HT1080 (cell line): ENCODE data around the gene CHDH. TPM values are rescaled to one million over a fixed set of nuclear protein-coding genes. Genes with fewer than 3 reads are reported as not detected.
A peak's percentile ranks its signal among the peaks of the same experiment; 100 is the strongest.

Experiments
- DNase-seq: peaks from one replicate; pipeline ENCODE4 v3.0.0-alpha.2; 2015; ENCODE audit warnings: low read depth
- total RNA-seq: library from RNA; depleted of rRNA; stranded (reverse); fragments of >200 nt; shearing (Covaris generic); gene quantifications from 2 replicates; pipeline ENCODE4 v1.2.3, GENCODE V29; 2014

Gene CHDH
- total RNA-seq, 1 experiment from 2014 or later: not detected

GRCh38 chr3:53850895-53851294, 4.7 kb upstream of the CHDH start:
- DNase-seq: no peak

GRCh38 chr3:53849916-53850315, 3.7 kb upstream of the CHDH start:
- no peak for DNase-seq

GRCh38 chr3:53846851-53847155, 584 bp upstream of the CHDH start:
- DNase-seq: no peak

GRCh38 chr3:53845881-53846133, 412 bp downstream of the CHDH start:
- no peak for DNase-seq

- DNase-seq: no peak
Measured at GRCh38 chr3:53845103-53845880, 927 bp downstream of the CHDH start.

- no peak for DNase-seq
Measured at GRCh38 chr3:53844262-53845102, 1.7 kb downstream of the CHDH start.

- DNase-seq: no peak
Measured at GRCh38 chr3:53843195-53844177, 2.7 kb downstream of the CHDH start.

GRCh38 chr3:53842436-53843194, 3.6 kb downstream of the CHDH start:
- DNase-seq: peak; percentile 35

- no peak for DNase-seq
Measured at GRCh38 chr3:53841296-53841695, 4.9 kb downstream of the CHDH start.

GRCh38 chr3:53837331-53837730, 8.9 kb downstream of the CHDH start:
- DNase-seq: peak; percentile 14

- DNase-seq: no peak
Measured at GRCh38 chr3:53836084-53836872, 9.9 kb downstream of the CHDH start.

- no peak for DNase-seq
Measured at GRCh38 chr3:53835257-53835656, 11.0 kb downstream of the CHDH start.

- no peak for DNase-seq
Measured at GRCh38 chr3:53834429-53835095, 11.7 kb downstream of the CHDH start.

GRCh38 chr3:53833700-53834099, 12.5 kb downstream of the CHDH start:
- DNase-seq: no peak

GRCh38 chr3:53833053-53833645, 13.1 kb downstream of the CHDH start:
- DNase-seq: no peak

- DNase-seq: no peak
Measured at GRCh38 chr3:53830944-53831343, 15.3 kb downstream of the CHDH start.

GRCh38 chr3:53829605-53830004, 16.6 kb downstream of the CHDH start:
- no peak for DNase-seq

- DNase-seq: no peak
Measured at GRCh38 chr3:53828581-53828980, 17.6 kb downstream of the CHDH start.

- no peak for DNase-seq
Measured at GRCh38 chr3:53826048-53826447, 20.2 kb downstream of the CHDH start.
